GM12801 (cell line): ENCODE measurements around the gene MUC22.

Source experiments
- CTCF ChIP-seq: IDR thresholded peaks from one replicate; pipeline ENCODE4 v1.5.1; 2011; ENCODE audit warnings: control low read depth; ENCODE audit not compliant: insufficient read length; ENCODE audit errors: extremely low read depth

Gene MUC22

GRCh38 chr6:31010393-31011060, at the start of gene MUC22:
Gene MUC22, plus strand, starts transcription at chr6:31010474. Its CDS starts 233 bp downstream, at chr6:31010707.
- no peak for TF ChIP-seq CTCF

DNA sequence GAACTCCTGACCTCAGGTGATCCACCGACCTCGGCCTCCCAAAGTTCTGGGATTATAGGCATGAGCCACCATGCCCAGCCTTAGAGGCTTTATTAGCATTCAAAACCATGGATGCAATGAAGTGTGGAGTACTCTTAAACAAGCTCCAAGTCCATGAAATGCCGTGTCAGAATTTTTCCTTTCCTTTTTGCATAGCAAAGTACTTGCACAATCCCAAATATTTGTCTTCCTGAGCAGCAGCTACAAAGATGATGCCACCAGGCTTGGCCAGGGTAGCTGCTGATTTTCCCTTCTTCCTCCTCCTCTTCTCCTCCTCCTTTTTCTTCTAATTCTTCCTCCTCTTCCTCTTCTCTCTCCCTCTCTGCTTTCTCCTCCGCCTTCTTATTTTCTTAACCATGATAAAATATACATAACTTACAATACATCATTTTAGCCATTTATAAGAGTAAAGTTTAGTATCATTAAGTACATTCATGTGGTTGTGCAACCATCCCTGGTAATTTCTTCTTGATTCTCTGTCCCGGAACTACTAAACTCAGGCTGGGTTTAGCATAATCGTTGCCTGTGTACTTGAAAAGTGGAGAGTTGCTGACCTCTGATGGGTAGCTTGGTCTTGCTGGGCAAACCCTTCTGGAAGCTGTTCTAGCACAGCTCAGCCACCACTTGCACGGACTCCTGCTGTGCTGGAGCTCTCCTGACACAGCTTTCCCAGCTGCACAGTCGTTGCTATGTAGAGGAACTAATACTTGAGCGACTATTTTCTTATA, 49.2 kb upstream of the MUC22 start:
- TF ChIP-seq CTCF, result no peak

- TF ChIP-seq CTCF, result no peak
These were observed 47.6 kb upstream of the MUC22 start for GRCh38 chr6:30962716-30963115.

GRCh38 chr6:30963641-30964040, 46.6 kb upstream of the MUC22 start:
- TF ChIP-seq CTCF, result no peak

DNA sequence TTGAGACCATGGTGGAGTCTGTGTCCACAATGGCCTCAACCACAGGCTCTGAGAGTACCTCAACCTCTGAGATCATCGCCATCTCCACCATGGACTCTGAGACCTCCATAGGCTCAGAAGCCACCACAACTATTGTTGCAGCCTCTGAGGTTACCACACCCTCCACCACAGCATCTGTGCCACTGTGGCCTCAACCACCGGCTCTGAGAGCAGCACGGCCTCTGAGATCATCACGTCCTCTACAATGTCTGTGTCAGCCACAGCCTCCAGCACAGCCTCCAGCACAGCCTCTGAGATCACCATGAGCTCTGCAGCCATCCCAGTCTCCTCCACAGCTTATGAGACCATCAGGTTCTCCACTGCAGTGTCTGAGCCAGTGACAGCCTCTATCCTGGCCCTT, 46.2 kb upstream of the MUC22 start:
- TF ChIP-seq CTCF, result no peak

GRCh38 chr6:30965140-30965601, 45.1 kb upstream of the MUC22 start:
- TF ChIP-seq CTCF, result no peak

- TF ChIP-seq CTCF, result no peak
These were observed 44.1 kb upstream of the MUC22 start for GRCh38 chr6:30966154-30966553.
